Measurements from ENCODE around the gene SLC4A5. TPM values are rescaled to one million over a fixed set of nuclear protein-coding genes. Genes with fewer than 3 reads are reported as not detected.

Gene SLC4A5
- total and polyA plus RNA-seq, 2 of the 8 experiments (the other 6 are each of a cell fraction or from before 2014, with no cell fraction given) = 0.42 to 0.52 TPM

GRCh38 chr2:74387346-74387745 lies 44.1 kb upstream of the SLC4A5 start:
- Histone ChIP-seq H3K4me3 (ENCODE audit: extremely low read depth in 1 of 4, insufficient read depth in 2 of 4, low read depth in 3 of 4, low read length in 4 of 4) (no peak overlapping the region), H3K4me2 (ENCODE audit: insufficient read depth in 1 of 2, low read depth in 2 of 2, low read length in 2 of 2) (no peak overlapping the region), H3K4ac (replicated peaks; ENCODE audit: insufficient read length, low read depth, low read length) (no peak overlapping the region), H2BK12ac (ENCODE audit: low read depth, low read length) (no peak overlapping the region), H3K36me3 (ENCODE audit: control insufficient read depth in 2 of 4, insufficient read depth in 4 of 4, low read length in 3 of 4) (peaks cover 0 to 5% (median 2%) of the 10 kb centered on the region in 4 experiments; a peak in 4 of 8 replicates), H3K18ac (ENCODE audit: extremely low read depth, low read length) (no peak overlapping the region), H4K20me1 (replicated peaks in 1 of 2; ENCODE audit: control insufficient read depth in 1 of 2, insufficient read depth in 2 of 2, low read length in 2 of 2) (peaks cover 6 to 17% of the 10 kb centered on the region in 2 experiments), H2AK5ac (ENCODE audit: low read depth, low read length) (no peak overlapping the region), H2BK20ac (ENCODE audit: low read length) (no peak overlapping the region), H3K14ac (ENCODE audit: insufficient read length) (no peak overlapping the region), H4K5ac (ENCODE audit: insufficient read length, low read depth, low read length) (no peak overlapping the region), H3K56ac (replicated peaks; ENCODE audit: insufficient read length, low read depth, low read length) (no peak overlapping the region), H2BK120ac (replicated peaks; ENCODE audit: low read depth, low read length) (no peak overlapping the region), H2BK15ac (ENCODE audit: low read length) (no peak overlapping the region), H2BK5ac (ENCODE audit: low read depth, low read length) (no peak overlapping the region), H3K27me3 (replicated peaks in 1 of 4; ENCODE audit: control insufficient read depth in 3 of 4, extremely low read depth in 1 of 4, insufficient read depth in 3 of 4, low read length in 3 of 4) (no peaks in the 10 kb centered on the region), H3K79me2 (ENCODE audit: control insufficient read depth in 1 of 2, insufficient read depth in 2 of 2, low read length in 2 of 2) (peaks cover 15 to 78% of the 10 kb centered on the region in 2 experiments), H3K79me1 (ENCODE audit: low read depth, low read length) (peaks cover 20% of the 10 kb centered on the region), H4K8ac (ENCODE audit: extremely low read depth, insufficient read depth, low read length) (no peak overlapping the region), H3K27ac (ENCODE audit: low read depth, low read length) (no peak overlapping the region), H4K91ac (replicated peaks; ENCODE audit: insufficient read length, low read length) (no peak overlapping the region), H3K23me2 (ENCODE audit: low read depth, low read length) (peaks cover 6% of the 10 kb centered on the region), H3K4me1 (replicated peaks in 1 of 4; ENCODE audit: control insufficient read depth in 3 of 4, insufficient read depth in 4 of 4, low read length in 3 of 4) (peaks cover 0 to 3% (median 0%) of the 10 kb centered on the region in 4 experiments; a peak in 4 of 7 replicates), H3K9me3 (ENCODE audit: insufficient read depth in 2 of 2, low read depth in 1 of 2, low read length in 1 of 2) (no peaks in the 10 kb centered on the region), H2AFZ (ENCODE audit: low read length) (no peak overlapping the region), H3K23ac (ENCODE audit: insufficient read length) (no peak overlapping the region), H3K9ac (replicated peaks in 1 of 4; ENCODE audit: extremely low read depth in 1 of 4, low read depth in 3 of 4, low read length in 3 of 4) (no peak overlapping the region)
- 92% methylated on average over 1 of the region's 1 CpG; no CpG with 5 or more reads in 1 of the 2 experiments for WGBS, 2 experiments (ENCODE audit: extremely low coverage in 1 of 2, insufficient coverage in 1 of 2, insufficient read length in 1 of 2, insufficient replicate concordance in 2 of 2, low coverage in 1 of 2, low lambda C conversion rate in 2 of 2, missing lambda C conversion rate in 1 of 2)
- DNase-seq (ENCODE audit: low read depth in 1 of 2, low spot score in 2 of 2) = no peak
- CTCF ChIA-PET (ENCODE audit: partially characterized antibody) = interaction anchor here (1.0 to 6.1 kb wide), 2 partner anchors 22 to 52 kb away, joined by 3 to 49 read pairs; no protein-coding TSS in a partner anchor
- POLR2A ChIA-PET (ENCODE audit: partially characterized antibody) = interaction anchor here (0.5 to 1.3 kb wide), 3 partner anchors 13 to 169 kb away, joined by 3 read pairs; no protein-coding TSS in a partner anchor
- FAIRE-seq = no peak
- no peak for TF ChIP-seq POLR2A (IDR thresholded peaks at IDR 0.05; ENCODE audit: control extremely low read depth in 1 of 2, low read depth in 2 of 2, low read length in 2 of 2)
- no peak for TF ChIP-seq PHF8 (conservative IDR thresholded peaks at IDR 0.05; ENCODE audit: low read depth, low read length)

Data from H1 (cell line).